Islet of Langerhans (tissue), 1 donor: ENCODE results near the gene KDM6A.
"Not testable (repeated sequence)": the region's sequence is repeated elsewhere in the genome, so short reads cannot be mapped to it uniquely, and the experiment has no call there.

Experiments
- FAIRE-seq: peaks from one replicate; lab custom pipeline; 2011; peaks lifted over from hg19 to GRCh38; lab: Jason Lieb, UNC

Gene KDM6A

GRCh38 chrX:45011131-45011530 is 138.1 kb downstream of the KDM6A start:
- FAIRE-seq = no peak

GRCh38 chrX:45011597-45011996 is 138.6 kb downstream of the KDM6A start:
- FAIRE-seq = no peak

- no peak for FAIRE-seq
These were observed 145.0 kb downstream of the KDM6A start for GRCh38 chrX:45017946-45018345.

GRCh38 chrX:45022150-45022549 is 149.2 kb downstream of the KDM6A start:
- no peak for FAIRE-seq

- no peak for FAIRE-seq
These were observed 151.5 kb downstream of the KDM6A start for GRCh38 chrX:45024501-45024900.

GRCh38 chrX:45026036-45026435 is 153.0 kb downstream of the KDM6A start:
- FAIRE-seq = no peak

GRCh38 chrX:45031830-45032378 is 158.9 kb downstream of the KDM6A start:
- FAIRE-seq = no peak

GRCh38 chrX:45035071-45035470 is 162.1 kb downstream of the KDM6A start:
- FAIRE-seq = no peak

GRCh38 chrX:45036161-45036560 is 163.2 kb downstream of the KDM6A start:
- no peak for FAIRE-seq

GRCh38 chrX:45040137-45040536 is 167.1 kb downstream of the KDM6A start:
- FAIRE-seq = not testable (repeated sequence)

- FAIRE-seq = peak; percentile 17
These were observed 173.4 kb downstream of the KDM6A start for GRCh38 chrX:45046417-45046816.

GRCh38 chrX:45050558-45050957 is 177.6 kb downstream of the KDM6A start:
- FAIRE-seq = no peak

- FAIRE-seq = no peak
These were observed 183.6 kb downstream of the KDM6A start for GRCh38 chrX:45056428-45057145.

GRCh38 chrX:45059906-45060305 is 186.9 kb downstream of the KDM6A start:
- not testable (repeated sequence) for FAIRE-seq

GRCh38 chrX:45063319-45064095 is 190.5 kb downstream of the KDM6A start:
- no peak for FAIRE-seq

GRCh38 chrX:45068569-45068968 is 195.6 kb downstream of the KDM6A start:
- no peak for FAIRE-seq

- peak; percentile 97 for FAIRE-seq
These were observed 197.4 kb downstream of the KDM6A start for GRCh38 chrX:45070116-45071007.

- FAIRE-seq = not testable (repeated sequence)
These were observed 200.0 kb downstream of the KDM6A start for GRCh38 chrX:45073011-45073410.

- FAIRE-seq = peak; percentile 95
These were observed 204.9 kb downstream of the KDM6A start for GRCh38 chrX:45077748-45078424.

GRCh38 chrX:45083314-45083713 is 210.3 kb downstream of the KDM6A start:
- FAIRE-seq = no peak

GRCh38 chrX:45110494-45110893 is 237.5 kb downstream of the KDM6A start:
- FAIRE-seq = peak; percentile 38

- FAIRE-seq = no peak
These were observed 253.2 kb downstream of the KDM6A start for GRCh38 chrX:45126158-45126557.
